Measurements from ENCODE around the gene PIBF1.

PIBF1 gene

DNA sequence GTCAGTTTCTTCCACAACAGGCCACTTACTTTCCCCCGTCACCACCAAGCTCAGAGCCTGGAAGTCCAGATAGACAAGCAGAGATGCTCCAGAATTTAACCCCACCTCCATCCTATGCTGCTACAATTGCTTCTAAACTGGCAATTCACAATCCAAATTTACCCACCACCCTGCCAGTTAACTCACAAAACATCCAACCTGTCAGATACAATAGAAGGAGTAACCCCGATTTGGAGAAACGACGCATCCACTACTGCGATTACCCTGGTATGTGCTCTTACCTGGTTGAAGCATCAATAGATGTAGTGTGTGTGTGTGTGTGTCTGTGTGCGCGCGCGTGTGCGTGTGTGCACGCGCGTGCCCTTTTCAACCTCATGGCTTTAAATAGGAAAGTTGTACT, 280.5 kb downstream of the PIBF1 start:
- no peaks in the 10 kb centered on the region for H3K9me3 ChIP-seq (ENCODE audit: control insufficient read depth, low read length)
- H3K36me3 ChIP-seq (ENCODE audit: control insufficient read depth, insufficient read depth, low read length) = no peaks in the 10 kb centered on the region
- no peak overlapping the region for H3K27ac ChIP-seq (ENCODE audit: insufficient read depth, low read length, poor library complexity, severe bottlenecking)
- DNase-seq = no peak
- no peaks in the 10 kb centered on the region for H3K27me3 ChIP-seq (replicated peaks; ENCODE audit: control insufficient read depth, insufficient read depth, low read length, poor library complexity, severe bottlenecking)
- H3K4me1 ChIP-seq (ENCODE audit: control insufficient read depth, insufficient read depth, low read length, poor library complexity, severe bottlenecking) = peaks cover 6% of the 10 kb centered on the region
- no peak overlapping the region for H3K4me3 ChIP-seq (ENCODE audit: insufficient read depth, low read depth, low read length, poor library complexity, severe bottlenecking)

DNA sequence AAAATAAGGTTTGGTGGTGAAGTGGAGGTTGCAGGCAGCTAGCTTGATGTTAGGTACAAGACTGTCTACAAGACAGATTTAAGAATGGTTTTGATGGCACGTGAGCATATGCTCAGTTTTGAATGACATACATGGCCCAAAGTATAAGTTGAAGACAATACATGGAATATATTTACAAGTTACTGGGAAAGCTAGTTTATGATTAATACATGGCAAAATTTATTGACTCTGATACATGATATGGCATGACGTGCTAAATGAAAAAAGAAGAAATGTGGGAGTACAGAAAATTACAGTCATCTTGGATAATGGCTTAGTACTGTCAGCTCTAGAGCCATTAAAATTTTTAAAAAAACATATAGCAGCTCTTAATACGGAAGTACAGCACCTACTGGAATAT, 281.2 kb downstream of the PIBF1 start:
- H3K4me1 ChIP-seq (ENCODE audit: control insufficient read depth, insufficient read depth, low read length, poor library complexity, severe bottlenecking) = peaks cover 6% of the 10 kb centered on the region
- no peaks in the 10 kb centered on the region for H3K9me3 ChIP-seq (ENCODE audit: control insufficient read depth, low read length)
- H3K4me3 ChIP-seq (ENCODE audit: insufficient read depth, low read depth, low read length, poor library complexity, severe bottlenecking) = no peak overlapping the region
- DNase-seq = no peak
- H3K27me3 ChIP-seq (replicated peaks; ENCODE audit: control insufficient read depth, insufficient read depth, low read length, poor library complexity, severe bottlenecking) = no peaks in the 10 kb centered on the region
- H3K27ac ChIP-seq (ENCODE audit: insufficient read depth, low read length, poor library complexity, severe bottlenecking) = no peak overlapping the region
- no peaks in the 10 kb centered on the region for H3K36me3 ChIP-seq (ENCODE audit: control insufficient read depth, insufficient read depth, low read length)

DNA sequence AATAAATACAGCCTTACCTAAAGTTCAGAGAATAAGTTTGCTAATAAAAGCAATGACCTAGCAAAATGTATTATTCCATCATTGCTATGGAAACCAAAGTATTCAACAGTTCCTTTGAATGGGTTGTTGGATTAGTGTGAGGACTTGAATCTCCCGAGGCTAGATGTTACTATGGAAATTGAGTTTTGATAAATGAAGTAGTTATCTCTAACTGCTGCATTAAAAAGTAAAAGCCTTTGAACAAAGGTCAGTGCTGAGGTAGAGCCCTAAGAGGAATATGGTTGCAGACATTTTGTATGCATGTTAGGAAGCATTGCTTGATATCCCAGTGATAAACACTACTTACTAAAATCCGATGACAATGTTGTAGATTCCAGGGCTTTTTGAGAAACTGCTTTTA, 283.1 kb downstream of the PIBF1 start:
- H3K4me3 ChIP-seq (ENCODE audit: insufficient read depth, low read depth, low read length, poor library complexity, severe bottlenecking) = no peak overlapping the region
- no peaks in the 10 kb centered on the region for H3K9me3 ChIP-seq (ENCODE audit: control insufficient read depth, low read length)

DNA sequence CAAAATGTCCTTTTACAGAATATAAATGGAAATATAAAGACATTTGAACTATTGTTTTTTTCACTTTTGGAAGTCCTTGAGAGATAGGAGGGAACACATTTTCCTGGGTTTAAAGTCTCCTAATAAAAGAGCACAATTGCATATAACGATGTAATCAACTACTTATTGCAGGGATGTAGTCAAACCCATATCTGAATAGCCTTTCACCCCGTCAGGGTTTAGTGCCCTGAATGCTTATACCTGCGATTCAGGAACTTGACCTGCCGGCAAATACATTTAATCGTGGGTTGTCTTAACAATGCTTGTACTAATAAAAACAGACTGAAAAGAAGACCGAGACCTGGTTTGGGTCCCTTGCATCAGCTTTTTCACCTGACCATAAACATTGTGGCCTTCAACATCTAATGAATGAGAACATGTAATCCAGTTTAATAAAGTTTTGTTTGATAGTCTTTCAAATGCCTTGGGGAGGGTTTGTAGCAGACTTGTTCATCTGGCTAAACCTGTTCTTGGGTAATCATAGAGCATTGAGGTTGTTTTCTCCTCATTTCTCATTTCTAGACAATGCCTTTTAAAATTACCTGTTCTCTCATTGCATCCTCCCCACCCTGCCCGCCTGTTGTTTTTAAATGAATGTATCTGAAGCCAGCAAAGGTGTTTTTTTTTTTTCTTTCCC, 283.9 kb downstream of the PIBF1 start:
- no peak overlapping the region for H3K27ac ChIP-seq (ENCODE audit: insufficient read depth, low read length, poor library complexity, severe bottlenecking)
- no peaks in the 10 kb centered on the region for H3K27me3 ChIP-seq (replicated peaks; ENCODE audit: control insufficient read depth, insufficient read depth, low read length, poor library complexity, severe bottlenecking)
- H3K4me1 ChIP-seq (ENCODE audit: control insufficient read depth, insufficient read depth, low read length, poor library complexity, severe bottlenecking) = no peaks in the 10 kb centered on the region
- H3K36me3 ChIP-seq (ENCODE audit: control insufficient read depth, insufficient read depth, low read length) = no peaks in the 10 kb centered on the region
- no peaks in the 10 kb centered on the region for H3K9me3 ChIP-seq (ENCODE audit: control insufficient read depth, low read length)
- H3K4me3 ChIP-seq (ENCODE audit: insufficient read depth, low read depth, low read length, poor library complexity, severe bottlenecking) = no peak overlapping the region
- DNase-seq = no peak

More for the DNA sequence above, 283.1 kb downstream of the PIBF1 start:
- Histone ChIP-seq H3K4me1 (ENCODE audit: control insufficient read depth, insufficient read depth, low read length, poor library complexity, severe bottlenecking) (peaks cover 4% of the 10 kb centered on the region), H3K36me3 (ENCODE audit: control insufficient read depth, insufficient read depth, low read length) (no peaks in the 10 kb centered on the region), H3K27ac (ENCODE audit: insufficient read depth, low read length, poor library complexity, severe bottlenecking) (no peak overlapping the region), H3K27me3 (replicated peaks; ENCODE audit: control insufficient read depth, insufficient read depth, low read length, poor library complexity, severe bottlenecking) (no peaks in the 10 kb centered on the region)
- DNase-seq = no peak
